Stimulated activated CD8-positive, alpha-beta memory T cell treated with anti-CD3 and anti-CD28 coated beads, Interleukin-2, amount 100 ng/mL, for 1 hour (primary cell): Measurements from ENCODE around the gene CIRBP.
"Not testable (repeated sequence)": the region's sequence is repeated elsewhere in the genome, so short reads cannot be mapped to it uniquely, and the experiment has no call there.

Source experiments
- DNase-seq, 2 donors: peaks; one replicate each; pipeline ENCODE4 v3.0.0-alpha.2; 2020; ENCODE audit warnings: low read depth in 2 of 2

CIRBP gene

DNA sequence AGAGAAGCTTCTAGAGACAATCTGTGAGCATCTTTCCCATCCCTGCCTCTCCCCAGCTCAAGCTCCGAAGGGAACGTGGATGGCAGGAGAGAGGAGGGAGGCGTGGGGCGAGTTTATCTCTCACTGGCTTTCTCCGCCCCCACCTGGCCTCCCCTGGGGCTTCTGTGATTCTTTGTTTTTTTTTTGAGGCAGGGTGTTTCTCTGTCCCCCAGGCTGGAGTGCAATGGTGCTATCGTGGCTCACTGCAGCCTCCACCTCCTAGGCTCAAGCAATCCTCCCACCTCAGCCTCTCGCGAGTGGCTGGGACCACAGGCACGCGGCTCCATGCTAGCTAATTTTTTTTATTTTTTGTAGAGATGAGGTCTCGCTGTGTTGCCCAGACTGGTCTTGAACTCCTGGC is 39.6 kb downstream of the CIRBP start:
- no peak for DNase-seq

DNA sequence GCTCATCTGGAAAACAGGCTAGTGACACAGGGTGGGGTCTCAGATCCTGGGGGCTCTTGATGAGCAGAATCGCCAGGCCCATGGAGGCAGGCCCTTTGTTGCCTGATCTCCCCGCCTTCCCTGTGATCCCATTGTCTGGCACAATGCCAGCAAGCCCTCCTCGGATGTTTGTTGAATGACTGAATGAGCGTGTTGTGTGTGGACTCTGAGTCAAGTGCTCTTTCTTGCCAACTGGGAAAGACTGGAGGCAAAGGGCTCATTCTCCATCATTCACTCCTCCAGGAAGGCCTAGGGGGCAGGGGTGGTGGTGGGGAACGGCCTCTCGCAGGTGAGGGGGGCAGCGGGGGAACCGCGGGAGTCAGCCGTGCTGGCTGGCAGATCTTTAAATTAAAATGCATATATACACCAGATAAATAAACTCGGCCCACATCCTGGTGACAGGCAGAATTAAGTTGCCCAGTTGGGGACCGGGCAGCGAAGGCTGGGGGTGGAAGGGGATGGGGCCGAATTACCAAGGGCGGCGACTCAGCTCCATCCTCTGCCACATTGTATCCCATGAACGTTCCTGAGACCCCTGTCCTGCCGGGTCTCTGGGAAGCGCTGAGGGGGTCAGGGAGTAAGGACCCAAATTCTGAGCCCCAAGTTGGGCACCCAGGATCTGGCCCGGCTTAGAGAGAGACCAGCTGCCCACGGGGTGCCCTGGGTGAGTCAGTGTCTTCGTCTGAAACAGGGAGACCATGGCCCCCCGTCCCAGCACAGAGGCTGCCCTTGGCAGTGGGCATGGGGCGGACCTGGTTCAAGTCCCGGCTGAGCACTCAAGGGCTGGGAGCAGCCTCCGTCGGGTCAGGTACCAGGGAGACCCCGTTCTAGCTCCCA is 41.1 kb downstream of the CIRBP start:
- no peak for DNase-seq

DNA sequence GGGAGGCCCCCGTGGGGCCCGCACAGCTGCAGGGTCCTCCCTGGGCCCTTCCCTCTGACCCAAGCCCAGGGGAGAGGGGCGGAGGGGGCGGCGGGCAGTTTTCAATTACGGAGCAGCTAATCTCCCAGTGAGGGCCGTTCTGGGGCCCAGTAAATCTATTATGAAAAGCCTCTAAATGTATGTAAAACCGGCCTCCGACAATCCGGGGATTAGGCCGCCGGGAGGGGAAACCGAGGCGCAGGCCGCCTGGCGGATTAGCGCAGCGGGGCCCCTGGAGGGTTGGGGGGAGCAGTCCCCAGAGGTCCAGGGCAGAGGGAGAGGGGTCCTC is 41.7 kb downstream of the CIRBP start:
- no peak for DNase-seq

DNA sequence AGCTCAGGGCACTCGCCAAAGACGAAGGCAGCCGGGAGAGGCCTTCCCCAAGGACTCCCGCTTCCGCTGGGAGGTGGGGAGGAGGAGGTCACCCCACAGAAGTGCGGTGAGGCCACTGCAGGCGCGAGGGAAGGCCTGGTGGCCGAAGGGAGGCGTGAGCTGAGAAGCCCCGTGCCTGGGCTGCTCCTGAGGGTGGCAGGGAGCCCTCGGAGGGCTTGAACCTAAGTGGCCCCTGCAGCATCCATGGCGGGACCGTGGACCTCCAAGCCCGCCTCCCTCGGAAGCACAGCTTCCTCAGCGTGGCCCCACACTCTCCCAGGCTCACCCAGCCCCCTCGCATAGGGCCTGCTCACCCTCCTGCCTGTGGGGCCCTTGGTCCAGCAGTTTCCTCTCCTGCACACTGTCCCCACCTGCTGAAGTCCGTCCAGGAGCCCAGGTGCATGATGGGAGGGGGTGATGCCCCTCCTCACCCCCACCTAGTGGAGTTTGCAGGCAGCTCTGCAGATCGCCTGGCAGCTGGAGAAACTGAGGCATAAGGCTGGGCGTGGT is 42.5 kb downstream of the CIRBP start:
- DNase-seq, result no peak

DNA sequence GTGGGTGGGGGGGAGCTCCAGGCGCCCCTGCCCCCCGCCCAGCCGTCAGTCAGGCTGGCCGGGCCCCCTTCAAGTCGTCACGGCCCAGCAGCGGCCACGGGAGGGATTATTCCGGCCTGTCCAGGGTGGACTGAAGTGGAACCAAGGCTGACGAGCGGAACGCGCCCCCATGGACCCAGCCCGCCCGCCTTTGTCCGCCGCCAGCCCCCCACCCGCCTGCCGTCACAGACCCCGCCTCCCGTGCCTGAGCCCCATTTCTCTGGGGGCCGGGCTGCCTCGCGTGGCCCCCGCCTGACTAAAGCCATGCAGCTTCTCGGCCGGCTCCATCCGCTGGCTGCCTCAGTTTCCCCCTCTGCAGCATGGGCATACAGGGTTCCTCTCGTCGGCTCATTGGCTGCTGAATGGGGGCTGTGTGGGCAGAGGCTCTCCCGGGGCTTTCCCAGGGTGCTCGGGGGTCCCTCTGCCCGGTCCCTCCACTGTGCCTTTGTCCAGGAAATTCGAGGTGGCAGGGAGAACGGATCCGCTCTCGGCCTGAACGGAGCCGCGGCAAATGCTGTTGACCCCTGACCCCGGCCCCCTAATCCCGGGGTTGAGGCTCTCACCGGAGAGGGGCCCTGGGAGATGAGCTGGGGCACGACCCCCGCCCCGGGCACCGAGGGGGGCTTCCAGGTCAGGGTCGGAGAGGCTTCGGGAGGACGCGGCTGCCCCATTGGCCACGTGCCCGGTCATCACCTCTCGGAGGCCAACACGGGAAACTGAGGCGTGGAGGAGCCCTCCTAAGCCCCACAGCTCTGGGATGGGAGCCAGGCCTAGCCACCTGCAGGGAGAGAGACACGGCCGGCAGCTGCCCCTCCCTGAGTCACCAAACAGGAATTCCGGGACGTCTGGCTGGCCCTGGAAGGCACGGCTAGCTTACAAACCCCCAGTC is 43.9 kb downstream of the CIRBP start:
- DNase-seq, result no peak

DNA sequence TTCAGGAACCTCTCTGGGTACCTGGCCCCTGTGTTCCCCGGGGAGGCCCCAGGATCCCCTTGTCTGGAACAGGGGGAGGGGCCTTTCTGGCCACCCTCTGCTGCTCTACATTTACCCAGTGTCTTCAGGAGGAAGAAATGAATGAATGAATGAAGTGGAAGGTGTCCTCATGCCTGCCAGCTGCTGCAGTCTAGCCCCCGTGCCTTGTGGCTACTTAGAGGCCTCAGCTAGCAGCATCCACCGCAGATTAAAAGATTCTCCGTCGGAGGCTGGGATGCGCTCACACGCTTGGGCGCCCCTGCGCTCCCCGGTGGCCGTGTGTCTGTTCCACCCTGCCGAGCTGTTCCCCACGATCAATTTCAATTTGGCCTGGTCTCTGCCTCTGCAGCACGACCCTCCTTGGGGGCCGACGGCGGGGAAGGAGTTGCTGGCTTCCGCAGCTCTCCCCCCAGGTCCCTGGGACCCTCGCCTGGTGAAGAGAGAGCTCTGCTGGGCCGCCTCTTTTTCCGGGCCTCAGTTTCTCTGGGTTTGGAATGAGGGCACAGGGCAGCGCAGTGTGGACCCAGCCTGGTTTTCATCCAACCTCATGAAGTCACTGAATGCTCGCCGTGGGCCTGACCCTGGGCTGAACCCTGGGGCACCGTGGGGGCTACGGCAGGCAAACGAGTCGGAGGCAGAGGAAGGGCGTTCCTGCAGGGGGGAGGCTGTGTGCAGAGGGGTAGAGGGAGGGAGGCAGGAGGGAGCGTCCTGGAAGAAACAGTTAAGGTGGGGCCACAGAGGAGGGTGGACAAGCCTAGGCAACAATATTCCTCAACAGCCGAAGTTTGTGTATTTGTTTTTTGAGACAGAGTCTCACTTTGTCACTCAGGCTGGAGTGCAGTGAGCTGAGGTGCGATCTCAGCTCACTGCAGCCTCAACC is 44.8 kb downstream of the CIRBP start:
- DNase-seq, result no peak

DNA sequence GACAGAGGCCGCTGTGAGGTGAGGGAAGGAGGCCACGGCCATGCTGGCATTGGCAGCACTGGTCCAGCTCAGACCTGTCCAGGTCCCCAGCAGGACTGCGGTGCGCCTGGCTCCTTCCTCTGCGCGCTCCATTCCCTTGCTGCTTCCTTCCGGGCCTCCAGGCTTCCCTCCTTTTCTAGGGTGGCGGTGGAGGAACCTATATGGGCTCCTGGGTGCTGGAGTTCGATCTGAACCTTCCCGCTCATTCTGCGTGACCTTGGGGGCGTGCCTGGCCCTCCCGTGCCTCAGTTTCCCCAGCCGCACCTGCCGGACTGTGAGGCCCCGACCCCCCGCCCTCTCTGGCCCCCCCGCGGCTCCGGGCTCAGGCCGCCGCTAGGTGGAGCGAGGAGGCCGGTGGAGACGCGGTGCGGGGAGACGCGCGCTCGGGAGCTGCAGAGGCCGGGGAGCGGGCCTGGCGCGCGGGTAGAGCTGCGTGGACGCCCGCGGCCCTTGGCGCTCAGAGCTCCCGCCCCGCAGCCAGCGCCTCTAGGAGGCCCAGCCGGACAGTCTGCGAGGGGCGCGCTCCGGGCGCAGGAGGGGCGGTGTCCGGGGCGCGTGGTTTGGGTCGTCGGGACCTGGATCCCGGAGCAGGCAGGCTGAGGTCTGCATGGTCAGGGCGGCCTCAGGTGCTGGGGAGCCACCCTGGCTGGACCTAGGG is 46.5 kb downstream of the CIRBP start:
- DNase-seq, result no peak

DNA sequence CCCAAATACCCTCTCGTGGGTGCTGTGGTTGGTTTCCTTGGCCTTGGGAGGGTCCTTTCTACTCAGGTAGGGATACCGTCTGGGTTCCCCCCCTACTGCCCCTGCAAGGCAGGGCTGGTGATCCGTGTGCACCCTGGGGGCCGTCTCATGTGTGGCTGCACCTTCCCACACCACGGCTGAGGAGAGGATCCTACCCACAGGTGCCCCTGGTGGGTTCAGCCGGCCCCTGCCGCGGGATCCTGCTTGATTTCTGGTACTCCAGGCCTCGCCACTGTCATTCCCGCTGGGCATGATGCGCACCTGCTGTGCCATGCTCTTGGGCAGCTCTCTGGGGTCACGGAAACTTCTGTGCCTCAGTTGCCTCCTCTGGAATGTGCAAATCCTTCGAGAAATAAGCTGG is 47.3 kb downstream of the CIRBP start:
- no peak for DNase-seq

DNA sequence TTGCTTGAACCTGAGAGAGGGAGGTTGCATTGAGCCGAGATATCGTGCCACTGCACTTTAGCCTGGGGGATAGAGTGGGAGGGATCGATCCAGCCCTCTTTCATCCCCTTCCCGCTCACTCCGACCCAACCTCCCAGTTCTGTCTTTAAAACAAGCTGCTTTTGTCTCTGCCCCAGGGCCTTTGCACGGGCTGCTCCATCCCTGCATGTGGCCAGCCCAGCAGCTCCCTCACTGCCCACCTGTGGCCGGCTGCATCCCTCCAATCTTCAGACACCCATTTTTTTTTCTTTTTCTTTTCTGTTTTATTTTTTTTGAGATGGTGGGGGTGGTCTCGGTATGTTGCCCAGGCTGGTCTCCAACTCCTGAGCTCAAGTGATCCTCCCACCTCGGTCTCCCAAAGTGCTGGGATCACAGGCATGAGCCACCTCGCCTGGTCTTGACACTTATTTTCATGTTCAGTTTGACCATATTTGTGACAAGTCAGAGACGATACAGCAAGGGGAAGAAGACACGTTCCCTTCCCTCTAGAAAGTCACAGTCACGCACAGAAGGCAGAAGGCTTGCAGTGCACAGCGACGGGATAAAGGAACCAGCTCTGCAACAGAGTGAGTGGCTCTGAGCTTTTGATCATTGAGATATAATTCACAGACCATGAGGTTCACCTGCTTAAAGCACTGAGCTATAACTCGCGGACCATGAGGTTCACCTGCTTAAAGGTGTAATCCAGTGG is 48.3 kb downstream of the CIRBP start:
- DNase-seq, result no peak

DNA sequence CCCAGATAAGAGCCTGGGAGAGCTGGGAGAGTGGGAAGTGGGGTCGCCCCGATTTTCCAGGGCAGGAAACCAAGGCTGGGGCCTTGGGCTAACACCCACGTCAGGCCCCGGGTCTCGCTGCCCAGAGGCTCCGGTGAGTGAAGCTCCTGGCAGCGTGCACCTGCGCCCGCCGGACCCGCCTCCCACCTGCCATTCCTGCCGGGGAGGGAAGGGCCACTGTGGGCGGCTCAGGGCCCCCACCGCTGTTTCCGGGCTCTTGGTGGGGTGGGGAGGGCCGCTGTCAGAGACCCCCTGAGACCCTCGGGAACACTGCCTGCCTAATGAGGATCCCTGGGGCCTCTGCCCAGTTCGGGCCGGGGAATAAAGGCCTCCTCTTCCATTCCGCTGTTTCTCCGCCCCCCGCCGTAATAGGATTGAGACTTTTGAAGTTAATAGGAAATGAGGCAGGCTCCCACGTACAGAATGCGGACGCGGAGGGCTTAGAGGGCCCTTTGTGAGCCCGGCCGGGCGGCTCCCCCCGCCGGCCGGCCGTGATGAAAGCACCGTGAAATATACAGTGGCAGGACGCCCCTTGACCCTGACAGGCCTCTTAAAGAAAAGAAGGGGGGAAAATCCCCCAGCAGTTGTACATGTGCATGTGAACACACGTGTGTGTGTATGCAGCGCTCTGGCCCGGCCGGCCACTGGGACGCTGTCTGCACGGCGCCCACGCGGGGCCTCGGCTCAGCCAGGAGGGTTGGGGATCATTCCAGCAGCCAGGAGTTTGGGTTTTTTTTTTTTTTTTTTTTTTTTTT is 49.7 kb downstream of the CIRBP start:
- DNase-seq, result no peak

DNA sequence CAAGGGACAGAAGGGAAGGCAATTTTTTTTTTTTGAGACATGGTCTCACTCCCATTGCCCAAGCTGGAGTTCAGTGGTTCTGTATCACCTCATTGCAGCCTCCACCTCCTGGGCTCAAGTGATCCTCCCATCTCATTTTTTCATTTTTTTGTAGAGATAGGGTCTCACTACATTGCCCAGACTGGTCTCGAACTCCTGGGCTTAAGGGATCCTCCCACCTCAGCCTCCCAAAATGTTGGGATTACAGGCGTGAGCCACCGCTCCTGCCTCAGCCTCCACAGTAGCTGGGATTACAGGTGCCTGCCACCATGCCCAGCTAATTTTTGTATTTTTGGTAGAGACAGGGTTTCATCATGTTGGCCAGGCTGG is 51.1 kb downstream of the CIRBP start:
- DNase-seq, result not testable (repeated sequence)

DNA sequence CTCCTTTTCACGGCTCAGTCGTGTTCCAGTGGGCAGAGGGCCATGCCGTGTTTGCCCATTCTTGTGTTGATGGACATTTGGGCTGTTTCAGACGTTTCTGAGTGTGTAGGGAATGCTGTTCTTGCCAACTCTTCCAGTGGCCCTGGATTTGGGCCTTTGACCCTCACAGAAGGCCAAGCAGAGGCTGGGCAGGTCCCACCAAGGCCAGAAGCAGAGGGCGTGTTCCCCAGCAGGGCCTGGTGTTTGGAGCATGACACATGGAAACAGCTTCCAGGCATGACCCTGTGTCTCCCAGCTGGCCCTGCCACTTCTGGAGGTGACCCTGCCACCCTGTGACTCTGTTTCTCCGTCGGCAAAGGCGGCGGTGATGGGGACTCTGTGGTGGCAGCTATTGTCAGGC is 52.4 kb downstream of the CIRBP start:
- DNase-seq, result no peak

DNA sequence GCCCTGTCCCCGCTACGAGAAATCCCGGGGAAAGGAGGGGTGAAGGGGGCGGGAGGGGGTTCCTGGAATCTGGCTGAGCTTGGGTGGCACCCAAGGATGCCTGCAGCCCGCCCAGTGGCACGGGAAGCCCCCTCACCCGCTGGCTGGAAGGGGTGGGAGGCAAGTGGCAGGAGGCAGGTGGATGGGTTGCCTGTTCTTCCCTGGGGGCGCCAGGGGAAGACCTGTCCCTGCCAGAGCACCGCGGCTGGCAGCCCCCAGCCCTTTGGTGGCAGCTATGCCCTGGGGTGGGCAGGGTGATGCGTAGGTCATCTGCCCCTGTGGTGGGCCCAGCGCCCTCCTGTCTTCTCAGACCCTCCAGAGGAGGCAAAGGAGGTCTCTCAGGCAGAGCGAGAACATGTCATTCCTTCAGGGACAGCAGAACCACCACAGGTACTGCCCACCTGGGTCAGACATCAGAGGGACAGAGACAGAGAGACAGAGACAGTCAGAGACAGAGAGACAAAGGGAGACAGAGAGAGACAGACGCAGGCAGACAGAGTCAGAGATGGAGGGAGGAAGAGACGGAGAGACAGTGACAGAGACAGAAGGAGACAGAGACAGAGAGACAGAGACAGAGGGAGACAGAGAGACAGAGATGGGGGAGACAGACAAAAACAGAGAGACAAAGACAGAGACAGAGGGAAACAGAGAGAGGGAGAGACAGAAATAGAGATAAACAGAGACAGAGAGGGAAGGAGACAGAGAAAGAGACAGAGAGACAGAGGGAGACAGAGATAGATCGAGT is 53.3 kb downstream of the CIRBP start:
- no peak for DNase-seq

DNA sequence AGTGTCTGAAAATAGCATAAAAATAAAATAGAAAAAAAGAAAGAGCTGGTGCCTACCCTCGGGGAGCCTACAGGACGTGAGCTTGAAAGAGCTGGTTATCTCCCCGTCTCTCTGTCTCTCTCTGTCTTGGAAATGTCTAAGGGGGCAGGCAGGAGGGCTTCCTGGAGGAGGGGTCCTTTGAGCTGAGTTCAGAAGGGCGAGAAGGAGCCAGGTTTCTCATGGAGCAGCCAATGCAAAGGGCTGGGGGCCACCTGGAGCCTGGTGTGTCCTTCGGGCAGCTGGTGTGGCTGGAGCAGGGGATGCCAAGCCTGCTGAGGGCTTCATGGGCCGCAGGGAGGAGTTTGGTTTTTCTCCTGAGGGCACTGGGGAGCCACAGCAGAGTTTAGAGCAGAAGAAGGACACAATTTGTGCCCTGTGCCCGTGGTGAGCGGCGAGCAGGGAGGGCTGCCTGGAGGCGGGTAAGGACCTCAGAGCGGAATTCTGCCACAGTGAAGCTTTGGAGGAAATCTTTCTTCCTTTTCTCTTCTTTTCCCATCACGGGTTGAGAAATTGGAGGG is 55.2 kb downstream of the CIRBP start:
- no peak for DNase-seq
